Measurements from ENCODE around the gene PTPRD. TPM values are rescaled to one million over a fixed set of nuclear protein-coding genes. Genes with fewer than 3 reads are reported as not detected.

PTPRD gene
- total and polyA plus RNA-seq, 2 experiments from 2014 or later = 11.5 to 58.0 TPM

DNA sequence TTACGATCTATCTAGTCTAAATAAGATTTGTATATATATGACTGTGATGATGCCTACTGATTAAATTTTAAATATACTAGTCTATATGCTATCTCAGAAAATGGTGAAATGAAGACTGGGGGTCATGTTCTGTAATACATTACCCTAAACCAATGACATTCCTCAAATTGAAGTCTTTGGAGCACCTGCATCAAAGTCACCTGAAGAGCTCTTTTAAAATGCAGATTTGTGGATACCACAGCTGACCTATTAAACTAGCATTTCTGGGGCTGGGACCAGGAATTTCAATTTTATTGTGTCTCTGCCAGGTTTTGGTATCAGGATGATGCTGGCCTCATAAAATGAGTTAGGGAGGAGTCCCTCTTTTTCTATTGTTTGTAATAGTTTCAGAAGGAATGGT is 2181.3 kb downstream of the PTPRD start:
- DNase-seq (ENCODE audit: low spot score) (peak; percentile 46), ATAC-seq (peak; percentile 63; the same call in 2 of the 3 replicates)
- H3K9me2 ChIP-seq (ENCODE audit: insufficient read depth) = no peaks in the 10 kb centered on the region
- no peak overlapping the region for H3K27ac ChIP-seq (ENCODE audit: low read depth)
- Mint-ChIP-seq H3K4me1 (peaks cover 21% of the 10 kb centered on the region), H3K27ac (no peak overlapping the region), H3K36me3 (ENCODE audit: low read depth) (no peaks in the 10 kb centered on the region), H3K4me3 (no peak overlapping the region), H3K9me3 (no peaks in the 10 kb centered on the region), H3K27me3 (ENCODE audit: insufficient read depth, low read depth, poor library complexity) (no peaks in the 10 kb centered on the region)
- no peak overlapping the region for H3K4me3 ChIP-seq
- H4K20me1 ChIP-seq (replicated peaks; ENCODE audit: insufficient read depth) = no peaks in the 10 kb centered on the region
- H3K4me1 ChIP-seq (ENCODE audit: insufficient read depth) = peaks cover 19% of the 10 kb centered on the region
- H3K79me2 ChIP-seq (replicated peaks; ENCODE audit: insufficient read depth) = no peaks in the 10 kb centered on the region
- no peaks in the 10 kb centered on the region for H3K27me3 ChIP-seq (ENCODE audit: insufficient read depth)
- H3K36me3 ChIP-seq (ENCODE audit: insufficient read depth) = no peaks in the 10 kb centered on the region
- no peaks in the 10 kb centered on the region for H3F3A ChIP-seq (replicated peaks; ENCODE audit: low read depth)
- H2AFZ ChIP-seq = no peak overlapping the region
- TF ChIP-seq EZH2phosphoT487 (IDR thresholded peaks at IDR 0.05; ENCODE audit: unreplicated experiment) = no peak
- TF ChIP-seq ZNF331 (CRISPR knock-in tag; IDR thresholded peaks at IDR 0.05; ENCODE audit: low read depth) = no peak
- no peak for TF ChIP-seq EZH2 (IDR thresholded peaks at IDR 0.05; ENCODE audit: low read depth, unreplicated experiment)
- no peak for TF ChIP-seq NANOG (IDR thresholded peaks at IDR 0.05; ENCODE audit: borderline replicate concordance)
- TF ChIP-seq JUNB (IDR thresholded peaks at IDR 0.05; ENCODE audit: unreplicated experiment) = no peak
- TF ChIP-seq, protein P1, sequence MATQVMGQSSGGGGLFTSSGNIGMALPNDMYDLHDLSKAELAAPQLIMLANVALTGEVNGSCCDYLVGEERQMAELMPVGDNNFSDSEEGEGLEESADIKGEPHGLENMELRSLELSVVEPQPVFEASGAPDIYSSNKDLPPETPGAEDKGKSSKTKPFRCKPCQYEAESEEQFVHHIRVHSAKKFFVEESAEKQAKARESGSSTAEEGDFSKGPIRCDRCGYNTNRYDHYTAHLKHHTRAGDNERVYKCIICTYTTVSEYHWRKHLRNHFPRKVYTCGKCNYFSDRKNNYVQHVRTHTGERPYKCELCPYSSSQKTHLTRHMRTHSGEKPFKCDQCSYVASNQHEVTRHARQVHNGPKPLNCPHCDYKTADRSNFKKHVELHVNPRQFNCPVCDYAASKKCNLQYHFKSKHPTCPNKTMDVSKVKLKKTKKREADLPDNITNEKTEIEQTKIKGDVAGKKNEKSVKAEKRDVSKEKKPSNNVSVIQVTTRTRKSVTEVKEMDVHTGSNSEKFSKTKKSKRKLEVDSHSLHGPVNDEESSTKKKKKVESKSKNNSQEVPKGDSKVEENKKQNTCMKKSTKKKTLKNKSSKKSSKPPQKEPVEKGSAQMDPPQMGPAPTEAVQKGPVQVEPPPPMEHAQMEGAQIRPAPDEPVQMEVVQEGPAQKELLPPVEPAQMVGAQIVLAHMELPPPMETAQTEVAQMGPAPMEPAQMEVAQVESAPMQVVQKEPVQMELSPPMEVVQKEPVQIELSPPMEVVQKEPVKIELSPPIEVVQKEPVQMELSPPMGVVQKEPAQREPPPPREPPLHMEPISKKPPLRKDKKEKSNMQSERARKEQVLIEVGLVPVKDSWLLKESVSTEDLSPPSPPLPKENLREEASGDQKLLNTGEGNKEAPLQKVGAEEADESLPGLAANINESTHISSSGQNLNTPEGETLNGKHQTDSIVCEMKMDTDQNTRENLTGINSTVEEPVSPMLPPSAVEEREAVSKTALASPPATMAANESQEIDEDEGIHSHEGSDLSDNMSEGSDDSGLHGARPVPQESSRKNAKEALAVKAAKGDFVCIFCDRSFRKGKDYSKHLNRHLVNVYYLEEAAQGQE (IDR thresholded peaks at IDR 0.05; ENCODE audit: unreplicated experiment) = no peak
- peak overlapping the region; percentile 29 for H3K4me2 ChIP-seq

DNA sequence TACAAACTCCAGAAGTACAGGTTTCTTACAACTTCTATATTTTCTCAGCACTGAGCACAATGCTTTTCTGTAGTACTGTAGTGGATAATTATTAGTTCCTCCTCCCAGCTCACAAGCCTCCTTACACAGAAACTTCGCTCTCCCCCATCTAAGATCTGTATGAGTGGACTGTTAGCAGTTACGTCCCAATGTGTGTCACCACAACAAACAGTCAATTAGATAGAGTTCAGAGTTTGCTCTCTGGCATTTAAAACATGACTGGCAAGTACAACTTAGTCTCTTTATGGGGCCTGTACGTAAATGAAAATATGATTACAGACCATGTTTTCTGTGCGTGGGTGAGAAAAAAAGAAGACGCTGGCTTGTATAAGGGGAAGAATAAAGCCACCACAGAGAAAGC is 2181.9 kb downstream of the PTPRD start:
- no peak overlapping the region for H2AFZ ChIP-seq
- no peak for DNase-seq (ENCODE audit: low spot score)
- H3K4me1 ChIP-seq (ENCODE audit: insufficient read depth) = peaks cover 19% of the 10 kb centered on the region
- H4K20me1 ChIP-seq (replicated peaks; ENCODE audit: insufficient read depth) = no peaks in the 10 kb centered on the region
- no peak overlapping the region for H3K27ac ChIP-seq (ENCODE audit: low read depth)
- no peaks in the 10 kb centered on the region for H3K79me2 ChIP-seq (replicated peaks; ENCODE audit: insufficient read depth)
- Mint-ChIP-seq H3K9me3 (no peaks in the 10 kb centered on the region), H3K4me3 (no peak overlapping the region), H3K27ac (peak overlapping the region; percentile 28), H3K36me3 (ENCODE audit: low read depth) (no peaks in the 10 kb centered on the region), H3K27me3 (ENCODE audit: insufficient read depth, low read depth, poor library complexity) (no peaks in the 10 kb centered on the region), H3K4me1 (peaks cover 21% of the 10 kb centered on the region)
- no peak overlapping the region for H3K4me3 ChIP-seq
- H3K4me2 ChIP-seq = no peak overlapping the region
- H3K9me2 ChIP-seq (ENCODE audit: insufficient read depth) = no peaks in the 10 kb centered on the region
- ATAC-seq = no peak
- TF ChIP-seq EZH2phosphoT487 (IDR thresholded peaks at IDR 0.05; ENCODE audit: unreplicated experiment) (no peak), POLR2AphosphoS5 (IDR thresholded peaks at IDR 0.05; ENCODE audit: low read depth) (no peak), ZNF331 (CRISPR knock-in tag; IDR thresholded peaks at IDR 0.05; ENCODE audit: low read depth) (no peak), ZNF114 (CRISPR knock-in tag; IDR thresholded peaks at IDR 0.05) (no peak)
- TF ChIP-seq, protein P2, sequence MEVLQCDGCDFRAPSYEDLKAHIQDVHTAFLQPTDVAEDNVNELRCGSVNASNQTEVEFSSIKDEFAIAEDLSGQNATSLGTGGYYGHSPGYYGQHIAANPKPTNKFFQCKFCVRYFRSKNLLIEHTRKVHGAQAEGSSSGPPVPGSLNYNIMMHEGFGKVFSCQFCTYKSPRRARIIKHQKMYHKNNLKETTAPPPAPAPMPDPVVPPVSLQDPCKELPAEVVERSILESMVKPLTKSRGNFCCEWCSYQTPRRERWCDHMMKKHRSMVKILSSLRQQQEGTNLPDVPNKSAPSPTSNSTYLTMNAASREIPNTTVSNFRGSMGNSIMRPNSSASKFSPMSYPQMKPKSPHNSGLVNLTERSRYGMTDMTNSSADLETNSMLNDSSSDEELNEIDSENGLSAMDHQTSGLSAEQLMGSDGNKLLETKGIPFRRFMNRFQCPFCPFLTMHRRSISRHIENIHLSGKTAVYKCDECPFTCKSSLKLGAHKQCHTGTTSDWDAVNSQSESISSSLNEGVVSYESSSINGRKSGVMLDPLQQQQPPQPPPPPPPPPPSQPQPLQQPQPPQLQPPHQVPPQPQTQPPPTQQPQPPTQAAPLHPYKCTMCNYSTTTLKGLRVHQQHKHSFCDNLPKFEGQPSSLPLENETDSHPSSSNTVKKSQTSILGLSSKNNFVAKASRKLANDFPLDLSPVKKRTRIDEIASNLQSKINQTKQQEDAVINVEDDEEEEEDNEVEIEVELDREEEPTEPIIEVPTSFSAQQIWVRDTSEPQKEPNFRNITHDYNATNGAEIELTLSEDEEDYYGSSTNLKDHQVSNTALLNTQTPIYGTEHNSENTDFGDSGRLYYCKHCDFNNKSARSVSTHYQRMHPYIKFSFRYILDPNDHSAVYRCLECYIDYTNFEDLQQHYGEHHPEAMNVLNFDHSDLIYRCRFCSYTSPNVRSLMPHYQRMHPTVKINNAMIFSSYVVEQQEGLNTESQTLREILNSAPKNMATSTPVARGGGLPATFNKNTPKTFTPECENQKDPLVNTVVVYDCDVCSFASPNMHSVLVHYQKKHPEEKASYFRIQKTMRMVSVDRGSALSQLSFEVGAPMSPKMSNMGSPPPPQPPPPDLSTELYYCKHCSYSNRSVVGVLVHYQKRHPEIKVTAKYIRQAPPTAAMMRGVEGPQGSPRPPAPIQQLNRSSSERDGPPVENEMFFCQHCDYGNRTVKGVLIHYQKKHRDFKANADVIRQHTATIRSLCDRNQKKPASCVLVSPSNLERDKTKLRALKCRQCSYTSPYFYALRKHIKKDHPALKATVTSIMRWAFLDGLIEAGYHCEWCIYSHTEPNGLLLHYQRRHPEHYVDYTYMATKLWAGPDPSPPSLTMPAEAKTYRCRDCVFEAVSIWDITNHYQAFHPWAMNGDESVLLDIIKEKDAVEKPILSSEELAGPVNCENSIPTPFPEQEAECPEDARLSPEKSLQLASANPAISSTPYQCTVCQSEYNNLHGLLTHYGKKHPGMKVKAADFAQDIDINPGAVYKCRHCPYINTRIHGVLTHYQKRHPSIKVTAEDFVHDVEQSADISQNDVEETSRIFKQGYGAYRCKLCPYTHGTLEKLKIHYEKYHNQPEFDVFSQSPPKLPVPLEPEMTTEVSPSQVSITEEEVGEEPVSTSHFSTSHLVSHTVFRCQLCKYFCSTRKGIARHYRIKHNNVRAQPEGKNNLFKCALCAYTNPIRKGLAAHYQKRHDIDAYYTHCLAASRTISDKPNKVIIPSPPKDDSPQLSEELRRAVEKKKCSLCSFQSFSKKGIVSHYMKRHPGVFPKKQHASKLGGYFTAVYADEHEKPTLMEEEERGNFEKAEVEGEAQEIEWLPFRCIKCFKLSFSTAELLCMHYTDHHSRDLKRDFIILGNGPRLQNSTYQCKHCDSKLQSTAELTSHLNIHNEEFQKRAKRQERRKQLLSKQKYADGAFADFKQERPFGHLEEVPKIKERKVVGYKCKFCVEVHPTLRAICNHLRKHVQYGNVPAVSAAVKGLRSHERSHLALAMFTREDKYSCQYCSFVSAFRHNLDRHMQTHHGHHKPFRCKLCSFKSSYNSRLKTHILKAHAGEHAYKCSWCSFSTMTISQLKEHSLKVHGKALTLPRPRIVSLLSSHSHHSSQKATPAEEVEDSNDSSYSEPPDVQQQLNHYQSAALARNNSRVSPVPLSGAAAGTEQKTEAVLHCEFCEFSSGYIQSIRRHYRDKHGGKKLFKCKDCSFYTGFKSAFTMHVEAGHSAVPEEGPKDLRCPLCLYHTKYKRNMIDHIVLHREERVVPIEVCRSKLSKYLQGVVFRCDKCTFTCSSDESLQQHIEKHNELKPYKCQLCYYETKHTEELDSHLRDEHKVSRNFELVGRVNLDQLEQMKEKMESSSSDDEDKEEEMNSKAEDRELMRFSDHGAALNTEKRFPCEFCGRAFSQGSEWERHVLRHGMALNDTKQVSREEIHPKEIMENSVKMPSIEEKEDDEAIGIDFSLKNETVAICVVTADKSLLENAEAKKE (CRISPR knock-in tag; IDR thresholded peaks at IDR 0.05) = no peak
- H3K36me3 ChIP-seq (ENCODE audit: insufficient read depth) = no peaks in the 10 kb centered on the region
- H3K27me3 ChIP-seq (ENCODE audit: insufficient read depth) = no peaks in the 10 kb centered on the region
- no peaks in the 10 kb centered on the region for H3F3A ChIP-seq (replicated peaks; ENCODE audit: low read depth)
